ENCODE data around the gene SMURF1. TPM values are rescaled to one million over a fixed set of nuclear protein-coding genes. Genes with fewer than 3 reads are reported as not detected.

The SMURF1 gene
- total RNA-seq, 3 donors from 2014 or later (not counting 1 experiment from before 2014, with no cell fraction given) = 33.3 to 34.7 (median 34.2) TPM

DNA sequence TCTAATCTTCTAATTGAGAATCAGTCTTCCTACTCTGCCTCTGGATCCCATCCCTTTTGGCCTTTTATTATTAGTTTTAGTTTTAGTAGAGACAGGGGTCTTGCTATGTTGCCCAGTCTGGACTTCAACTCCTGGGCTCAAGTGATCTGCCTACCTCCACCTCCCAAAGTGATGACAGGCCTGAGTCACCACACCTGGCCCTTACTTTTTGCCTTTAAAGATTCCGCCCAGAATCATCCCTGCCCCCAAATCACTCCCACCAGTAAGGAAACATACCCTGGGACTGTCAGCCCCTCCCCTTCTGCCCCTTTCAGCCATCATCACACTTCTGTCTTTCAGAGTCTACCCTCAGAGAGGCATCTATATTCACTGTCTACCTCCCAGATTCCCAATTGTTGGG lies 45.3 kb upstream of the SMURF1 start:
- H3K27me3 Mint-ChIP-seq (ENCODE audit: low read depth in 2 of 2) = peaks cover 4 to 6% of the 10 kb centered on the region in 2 donors
- 90% methylated on average over 1 of the region's 1 CpG for WGBS (ENCODE audit: insufficient coverage)
- Histone ChIP-seq H3K4me1 (ENCODE audit: control insufficient read depth, insufficient read depth, low read length) (no peaks in the 10 kb centered on the region), H3K27ac (ENCODE audit: low read length) (no peak overlapping the region), H3K4me3 (ENCODE audit: low read length) (no peak overlapping the region), H3K27me3 (ENCODE audit: control insufficient read depth, insufficient read depth, low read length) (no peaks in the 10 kb centered on the region), H3K9me3 (ENCODE audit: control insufficient read depth, insufficient read depth, low read length) (no peaks in the 10 kb centered on the region), H3K36me3 (ENCODE audit: control insufficient read depth, insufficient read depth, low read length) (no peaks in the 10 kb centered on the region)
- TF ChIP-seq, protein P1, sequence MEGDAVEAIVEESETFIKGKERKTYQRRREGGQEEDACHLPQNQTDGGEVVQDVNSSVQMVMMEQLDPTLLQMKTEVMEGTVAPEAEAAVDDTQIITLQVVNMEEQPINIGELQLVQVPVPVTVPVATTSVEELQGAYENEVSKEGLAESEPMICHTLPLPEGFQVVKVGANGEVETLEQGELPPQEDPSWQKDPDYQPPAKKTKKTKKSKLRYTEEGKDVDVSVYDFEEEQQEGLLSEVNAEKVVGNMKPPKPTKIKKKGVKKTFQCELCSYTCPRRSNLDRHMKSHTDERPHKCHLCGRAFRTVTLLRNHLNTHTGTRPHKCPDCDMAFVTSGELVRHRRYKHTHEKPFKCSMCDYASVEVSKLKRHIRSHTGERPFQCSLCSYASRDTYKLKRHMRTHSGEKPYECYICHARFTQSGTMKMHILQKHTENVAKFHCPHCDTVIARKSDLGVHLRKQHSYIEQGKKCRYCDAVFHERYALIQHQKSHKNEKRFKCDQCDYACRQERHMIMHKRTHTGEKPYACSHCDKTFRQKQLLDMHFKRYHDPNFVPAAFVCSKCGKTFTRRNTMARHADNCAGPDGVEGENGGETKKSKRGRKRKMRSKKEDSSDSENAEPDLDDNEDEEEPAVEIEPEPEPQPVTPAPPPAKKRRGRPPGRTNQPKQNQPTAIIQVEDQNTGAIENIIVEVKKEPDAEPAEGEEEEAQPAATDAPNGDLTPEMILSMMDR (IDR thresholded peaks at IDR 0.05) = no peak
- ATAC-seq (no peak), DNase-seq (no peak)
- no peaks in the 10 kb centered on the region for H3K9me3 Mint-ChIP-seq
- intact Hi-C loops (cut with micrococcal nuclease) = no loop called here
- no peaks in the 10 kb centered on the region for H3K36me3 Mint-ChIP-seq
- no peak overlapping the region for H3K27ac Mint-ChIP-seq
- no peaks in the 10 kb centered on the region for H3K4me1 Mint-ChIP-seq
- no peak overlapping the region for H3K4me3 Mint-ChIP-seq

DNA sequence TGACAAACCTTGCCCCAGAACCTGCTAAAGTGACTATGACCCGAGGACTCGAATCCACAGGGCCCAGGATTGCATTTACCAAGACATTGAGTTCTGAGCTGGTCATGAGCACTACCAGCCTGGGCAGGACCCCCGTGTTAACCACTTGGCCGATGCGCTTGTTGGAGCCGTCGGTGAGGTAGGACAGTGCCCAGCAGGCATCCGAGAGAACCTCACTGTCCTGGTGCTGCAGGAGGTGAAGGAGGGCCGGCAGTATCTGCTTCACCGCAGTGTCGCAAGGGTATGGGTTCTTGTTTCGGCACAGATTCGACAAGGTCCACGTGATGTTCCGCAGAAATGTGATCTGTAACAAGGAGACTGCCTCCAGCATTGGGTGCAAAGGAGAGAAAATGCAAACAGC lies 44.3 kb upstream of the SMURF1 start:
- DNase-seq (no peak), ATAC-seq (no peak)
- no peaks in the 10 kb centered on the region for H3K4me1 Mint-ChIP-seq
- Histone ChIP-seq H3K27me3 (ENCODE audit: control insufficient read depth, insufficient read depth, low read length) (no peaks in the 10 kb centered on the region), H3K36me3 (ENCODE audit: control insufficient read depth, insufficient read depth, low read length) (no peaks in the 10 kb centered on the region), H3K4me1 (ENCODE audit: control insufficient read depth, insufficient read depth, low read length) (no peaks in the 10 kb centered on the region), H3K4me3 (ENCODE audit: low read length) (no peak overlapping the region), H3K9me3 (ENCODE audit: control insufficient read depth, insufficient read depth, low read length) (no peaks in the 10 kb centered on the region), H3K27ac (ENCODE audit: low read length) (no peak overlapping the region)
- peaks cover 6 to 7% of the 10 kb centered on the region in 2 donors for H3K27me3 Mint-ChIP-seq (ENCODE audit: low read depth in 2 of 2)
- 93% methylated on average over 15 of the region's 15 CpGs for WGBS (ENCODE audit: insufficient coverage)
- intact Hi-C loops (cut with micrococcal nuclease) = no loop called here
- H3K4me3 Mint-ChIP-seq = no peak overlapping the region
- TF ChIP-seq, protein P1 (IDR thresholded peaks at IDR 0.05) = no peak
- no peaks in the 10 kb centered on the region for H3K9me3 Mint-ChIP-seq
- no peaks in the 10 kb centered on the region for H3K36me3 Mint-ChIP-seq
- H3K27ac Mint-ChIP-seq = no peak overlapping the region

DNA sequence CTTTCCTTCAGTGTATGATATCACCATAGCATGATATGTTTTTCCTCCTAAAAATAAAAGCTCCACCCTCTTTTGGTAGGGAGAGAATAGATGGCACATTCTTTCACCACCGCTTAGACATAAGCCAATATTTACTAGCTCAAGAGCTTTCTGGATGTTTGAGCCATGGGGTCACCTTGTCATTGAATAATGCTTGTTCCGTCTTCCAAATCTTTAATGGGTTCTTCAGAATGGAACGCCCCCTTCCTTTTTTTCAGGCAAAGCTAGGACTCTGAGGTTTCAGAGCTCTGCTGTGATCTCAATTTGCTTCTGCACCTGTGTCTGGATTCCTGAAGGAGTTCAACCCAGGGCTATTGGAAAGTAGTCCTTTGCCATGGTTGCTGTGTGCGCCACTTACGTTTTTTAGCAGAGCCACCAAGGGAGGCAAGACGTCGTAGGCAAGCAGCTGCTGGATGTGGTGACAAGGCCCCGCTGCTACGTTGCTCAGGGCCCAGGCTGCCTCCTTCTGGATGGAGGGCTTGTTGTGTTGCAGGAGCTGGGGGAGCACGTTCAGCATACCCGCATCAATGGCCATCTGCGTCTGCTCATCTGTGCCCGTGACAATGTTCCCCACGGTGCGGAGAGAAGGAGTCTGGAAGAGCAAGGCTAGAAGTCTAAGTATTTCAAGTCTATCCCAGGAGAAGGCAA lies 40.8 kb upstream of the SMURF1 start:
- Mint-ChIP-seq H3K4me1 (no peaks in the 10 kb centered on the region), H3K36me3 (no peaks in the 10 kb centered on the region), H3K27ac (no peak overlapping the region), H3K9me3 (no peaks in the 10 kb centered on the region), H3K27me3 (ENCODE audit: low read depth in 2 of 2) (peaks cover 6 to 10% of the 10 kb centered on the region in 2 donors), H3K4me3 (no peak overlapping the region)
- WGBS (ENCODE audit: insufficient coverage) = 80% methylated on average over 15 of the region's 15 CpGs
- ATAC-seq = no peak
- intact Hi-C loops (cut with micrococcal nuclease) = no loop called here
- H3K4me3 ChIP-seq (ENCODE audit: low read length) = no peak overlapping the region
- TF ChIP-seq, protein P1 (IDR thresholded peaks at IDR 0.05) = no peak
- H3K36me3 ChIP-seq (ENCODE audit: control insufficient read depth, insufficient read depth, low read length) = no peaks in the 10 kb centered on the region
- no peaks in the 10 kb centered on the region for H3K27me3 ChIP-seq (ENCODE audit: control insufficient read depth, insufficient read depth, low read length)
- H3K9me3 ChIP-seq (ENCODE audit: control insufficient read depth, insufficient read depth, low read length) = no peaks in the 10 kb centered on the region
- no peaks in the 10 kb centered on the region for H3K4me1 ChIP-seq (ENCODE audit: control insufficient read depth, insufficient read depth, low read length)
- H3K27ac ChIP-seq (ENCODE audit: low read length) = no peak overlapping the region
- DNase-seq = no peak
